ENCODE measurements around the gene AUP1.

Gene AUP1

DNA sequence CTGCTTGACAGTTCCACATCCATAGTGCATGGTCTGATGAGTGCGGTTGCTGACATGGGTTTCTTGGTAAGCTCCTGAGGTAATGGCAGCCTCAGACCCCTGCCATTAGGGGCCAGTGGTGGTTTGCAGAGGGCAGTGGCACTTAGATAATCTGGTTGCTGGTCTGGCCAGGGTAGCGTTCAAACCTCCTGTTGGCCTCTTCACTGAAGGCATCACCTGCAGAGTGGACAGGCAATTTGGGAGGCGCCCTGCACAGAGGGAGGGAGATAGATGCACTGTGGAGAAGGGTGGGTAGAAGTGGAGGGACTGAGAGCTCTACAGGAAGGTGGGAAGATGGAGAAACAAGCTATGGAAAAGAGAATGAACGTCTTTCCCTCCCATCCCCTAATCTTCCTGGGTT lies 4.0 kb upstream of the AUP1 start:
- no peak for DNase-seq

DNA sequence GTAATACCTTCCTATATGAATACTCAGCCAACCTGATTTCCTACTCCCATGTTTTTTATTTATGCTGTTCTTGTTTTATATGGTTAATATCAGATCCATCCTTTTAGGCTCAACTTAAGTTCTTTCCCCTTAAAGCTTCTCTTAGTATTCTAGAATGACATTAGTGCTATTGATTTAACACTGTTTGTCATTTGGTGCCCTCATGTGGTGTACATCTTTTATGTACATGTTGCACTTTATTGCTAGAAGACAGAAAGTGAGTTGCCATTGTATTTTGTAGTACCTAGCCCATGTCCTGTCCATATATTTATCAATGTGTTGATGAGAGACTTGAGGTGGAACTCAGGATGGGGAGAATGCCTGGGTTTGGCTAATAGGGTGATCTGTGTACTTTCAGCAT lies 2.7 kb upstream of the AUP1 start:
- no peak for DNase-seq

DNA sequence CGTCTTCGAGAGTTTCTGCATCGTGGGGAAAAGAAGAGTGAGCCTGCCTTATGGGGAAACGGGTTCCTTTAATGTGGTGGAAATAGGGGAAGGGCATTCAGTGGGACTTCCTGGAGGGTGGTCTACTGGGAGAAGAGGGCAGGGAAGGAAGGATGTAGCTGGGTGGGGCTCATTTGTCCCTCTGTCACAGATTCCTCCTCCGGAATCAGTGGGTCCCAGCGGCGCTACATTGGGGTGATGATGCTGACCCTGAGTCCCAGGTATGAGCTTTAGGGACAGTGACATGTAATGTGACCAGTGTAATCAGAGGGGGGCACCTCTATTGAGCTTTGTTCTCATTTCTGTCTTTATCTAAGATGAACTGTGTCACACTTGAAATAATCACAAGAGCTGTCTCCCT lies 2.2 kb upstream of the AUP1 start:
- DNase-seq = no peak

DNA sequence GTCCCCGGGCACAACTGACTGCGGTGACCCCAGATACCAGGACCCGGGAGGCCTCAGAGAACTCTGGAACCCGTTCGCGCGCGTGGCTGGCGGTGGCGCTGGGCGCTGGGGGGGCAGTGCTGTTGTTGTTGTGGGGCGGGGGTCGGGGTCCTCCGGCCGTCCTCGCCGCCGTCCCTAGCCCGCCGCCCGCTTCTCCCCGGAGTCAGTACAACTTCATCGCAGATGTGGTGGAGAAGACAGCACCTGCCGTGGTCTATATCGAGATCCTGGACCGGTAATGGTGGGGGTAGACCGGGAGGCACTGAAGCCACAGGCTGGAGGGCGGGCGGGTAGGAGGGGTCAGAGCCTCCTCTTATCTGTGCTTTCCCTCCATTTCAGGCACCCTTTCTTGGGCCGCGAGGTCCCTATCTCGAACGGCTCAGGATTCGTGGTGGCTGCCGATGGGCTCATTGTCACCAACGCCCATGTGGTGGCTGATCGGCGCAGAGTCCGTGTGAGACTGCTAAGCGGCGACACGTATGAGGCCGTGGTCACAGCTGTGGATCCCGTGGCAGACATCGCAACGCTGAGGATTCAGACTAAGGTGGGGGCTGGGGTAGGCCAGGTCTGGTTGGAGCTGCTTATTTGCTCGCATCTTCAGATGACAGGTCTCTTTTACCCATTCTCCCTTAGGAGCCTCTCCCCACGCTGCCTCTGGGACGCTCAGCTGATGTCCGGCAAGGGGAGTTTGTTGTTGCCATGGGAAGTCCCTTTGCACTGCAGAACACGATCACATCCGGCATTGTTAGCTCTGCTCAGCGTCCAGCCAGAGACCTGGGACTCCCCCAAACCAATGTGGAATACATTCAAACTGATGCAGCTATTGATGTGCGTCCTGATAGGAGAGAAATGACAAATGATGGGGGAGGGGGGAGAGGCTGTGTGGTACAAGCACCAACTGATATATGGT lies 1.0 kb upstream of the AUP1 start:
- DNase-seq = no peak

DNA sequence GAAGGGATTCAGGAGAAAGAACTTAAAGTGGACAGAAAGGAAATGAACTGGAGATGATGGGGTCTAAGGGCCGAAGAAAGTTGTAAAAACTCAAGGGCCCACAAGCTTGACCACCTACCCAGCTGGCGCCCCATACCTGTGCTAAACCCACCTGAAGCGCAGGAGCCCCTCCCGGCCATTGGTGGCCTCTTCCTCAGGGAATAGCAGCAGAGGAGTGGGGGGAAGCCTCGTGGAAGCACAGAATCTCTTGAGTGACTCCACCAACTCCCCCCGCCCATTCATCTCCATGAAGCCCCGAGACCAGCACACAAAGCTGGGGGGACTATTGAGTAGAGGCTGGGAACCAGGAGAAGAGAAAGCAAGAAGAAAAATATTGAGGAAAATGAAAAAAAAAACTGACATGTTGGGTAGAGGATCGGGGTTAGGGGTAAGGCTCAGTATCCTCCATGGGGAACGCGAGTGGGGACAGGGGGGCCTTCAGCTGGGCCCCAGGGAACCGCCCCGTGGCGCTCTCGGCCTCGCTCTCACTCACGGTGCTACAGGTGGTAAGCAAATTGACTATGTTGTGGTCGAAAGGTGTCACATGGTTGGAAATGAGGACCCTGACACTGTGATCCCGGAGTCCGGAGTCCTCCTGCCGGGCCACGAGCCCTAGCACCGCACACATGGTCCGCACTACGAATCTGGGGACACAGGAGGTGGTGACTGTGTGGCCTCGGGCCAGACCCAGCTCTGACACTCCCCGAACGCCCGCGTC lies 728 bp downstream of the AUP1 start:
- DNase-seq = no peak

DNA sequence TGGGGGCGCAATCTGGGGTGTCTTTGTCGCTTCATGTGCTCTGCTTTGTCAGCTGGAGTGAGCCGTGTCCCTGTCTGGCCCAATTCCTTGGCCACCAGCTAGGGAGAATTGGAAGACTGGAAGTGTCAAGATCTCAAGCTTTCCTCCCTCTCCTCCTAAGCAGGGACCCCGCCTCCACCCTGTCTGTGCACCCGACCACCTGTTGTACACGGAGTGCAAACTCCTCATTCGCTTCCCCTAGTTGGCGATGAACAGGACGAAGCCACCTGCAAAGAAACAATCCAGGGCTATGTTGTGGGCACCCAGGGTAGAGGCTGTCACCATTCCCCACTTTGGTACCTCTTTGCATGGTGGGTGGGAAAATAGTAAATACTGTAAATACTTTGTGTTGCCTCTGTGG lies 1.8 kb downstream of the AUP1 start:
- DNase-seq = no peak

DNA sequence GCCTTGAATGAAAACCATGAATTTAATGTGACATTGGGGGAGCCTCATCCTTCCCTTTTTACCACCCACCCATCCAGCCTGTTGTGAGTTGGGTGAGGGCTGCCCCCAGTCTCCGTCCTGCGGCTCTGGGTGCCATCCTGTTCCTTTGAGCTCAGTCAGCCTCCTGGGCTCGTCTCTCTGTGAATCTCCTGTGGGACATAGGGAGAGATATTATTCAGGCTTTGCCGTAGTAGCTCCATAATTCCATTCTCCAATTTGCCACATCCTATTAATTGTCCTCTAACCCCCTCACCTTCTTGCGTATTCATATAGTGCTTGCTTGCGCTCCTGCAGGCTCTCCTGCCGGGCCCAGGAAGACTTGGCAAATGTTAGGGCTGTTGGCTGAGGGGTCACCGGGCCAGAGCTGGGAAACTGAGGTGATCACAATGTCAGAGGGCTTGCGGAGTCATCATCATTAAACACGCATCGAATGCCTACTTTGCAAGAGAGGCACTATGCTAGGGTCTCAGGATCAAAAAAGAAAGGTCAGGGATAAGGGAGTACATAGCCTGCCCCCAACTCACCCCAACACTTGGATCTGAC lies 2.8 kb downstream of the AUP1 start:
- DNase-seq = no peak

DNA sequence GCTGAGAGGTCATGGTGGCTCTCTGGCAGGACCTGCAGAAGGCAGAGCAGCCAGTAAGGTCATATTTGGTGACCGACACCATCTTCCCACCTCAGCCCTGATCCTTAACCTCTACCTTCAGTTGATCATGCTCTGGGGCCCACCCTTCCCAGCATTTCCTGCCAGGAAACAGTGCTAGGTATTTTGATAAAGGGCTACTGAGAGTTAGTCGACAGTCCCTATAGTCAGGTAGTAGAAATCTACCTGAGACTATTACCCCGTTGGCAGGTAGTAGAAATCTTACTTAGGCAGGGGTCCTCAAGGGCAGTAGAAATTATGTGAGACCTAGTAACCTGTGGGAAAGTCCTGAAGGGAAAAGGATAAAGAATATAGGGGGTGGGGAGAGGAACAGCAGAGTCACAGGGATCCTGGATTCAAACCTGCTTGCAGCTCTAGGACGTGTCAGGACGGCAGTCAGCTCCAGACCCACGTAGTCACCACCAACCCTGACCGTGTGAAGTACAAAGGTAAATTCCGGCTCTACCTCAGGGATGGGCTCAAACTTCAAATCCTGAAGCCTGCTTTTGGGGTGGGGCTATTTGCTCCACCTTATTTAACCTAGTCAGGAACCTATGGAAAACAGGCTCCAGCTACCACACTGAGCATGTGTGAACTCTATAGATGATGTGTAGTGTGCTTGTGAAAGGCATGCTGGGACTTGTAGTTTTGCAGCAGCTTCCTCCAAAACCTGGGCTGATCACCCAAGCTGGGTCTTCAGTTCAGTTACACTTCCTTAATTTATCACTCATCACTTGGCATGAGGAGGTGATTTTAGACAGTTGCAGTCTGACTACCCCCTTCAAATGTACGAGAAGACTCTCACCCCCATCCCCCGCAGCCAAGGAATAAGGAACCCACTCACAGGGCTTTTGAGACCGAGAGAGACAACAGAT lies 3.5 kb downstream of the AUP1 start, which contains the start of gene DQX1:
Gene DQX1 (minus strand): TSS at position 515 of the 932 bp plus-strand sequence. CDS start 502 bp downstream, at position 13.
- DNase-seq = no peak

DNA sequence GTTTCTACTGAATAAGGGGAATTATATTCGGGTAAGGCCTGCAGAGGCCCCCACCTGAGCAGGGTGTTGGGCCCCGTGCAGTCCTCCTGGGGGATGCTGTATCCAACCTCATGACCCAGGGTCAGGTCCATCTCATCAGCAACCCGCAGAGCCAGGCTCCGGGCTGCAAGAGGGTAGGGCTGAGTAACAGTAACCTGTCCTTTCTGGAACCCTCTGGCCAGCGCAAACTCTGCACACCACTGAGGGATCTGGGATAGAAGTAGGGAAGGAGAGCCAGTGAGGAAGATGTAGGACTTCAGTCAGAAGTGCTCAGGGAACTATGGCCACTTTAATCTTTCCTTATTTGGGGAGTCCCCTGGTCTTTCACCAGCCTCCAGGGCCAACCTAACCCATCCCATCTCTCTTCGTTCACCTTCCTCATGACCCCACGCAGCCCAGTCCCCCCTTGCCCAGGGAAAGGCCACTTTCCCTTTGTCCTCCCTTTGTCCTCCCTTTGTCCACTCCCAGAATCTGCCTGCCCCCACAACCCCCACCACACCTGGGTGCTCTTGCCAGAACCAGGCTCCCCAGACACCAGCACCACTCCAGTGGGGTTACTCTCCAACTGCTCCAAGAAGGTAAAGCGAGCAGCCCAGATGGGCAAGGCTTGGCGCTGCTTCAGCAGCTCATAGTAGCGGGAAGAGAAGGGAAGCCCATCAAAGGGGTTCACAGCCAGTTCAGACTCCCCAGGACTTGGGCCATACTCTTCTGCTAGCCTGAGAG lies 4.4 kb downstream of the AUP1 start:
- no peak for DNase-seq

DNA sequence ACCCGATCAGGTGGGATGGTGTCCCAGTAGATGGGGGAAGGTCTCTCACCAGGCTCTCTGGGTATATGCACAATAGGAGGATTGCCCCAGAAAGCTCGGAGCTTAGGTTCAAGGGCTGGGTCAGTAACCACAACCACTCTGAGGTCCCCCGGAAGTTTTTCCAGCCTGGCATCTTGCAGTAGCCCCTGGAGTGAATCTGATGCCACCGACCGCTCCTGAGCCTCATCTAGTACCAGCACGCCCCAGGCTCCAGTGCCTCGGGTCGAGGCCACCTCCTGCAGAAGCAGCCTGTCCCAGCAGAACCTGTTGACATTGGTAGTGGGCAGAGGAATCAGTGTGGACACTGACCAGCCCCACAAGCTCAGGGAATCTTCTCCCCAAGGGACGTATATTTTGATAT lies 5.5 kb downstream of the AUP1 start:
- no peak for DNase-seq

DNA sequence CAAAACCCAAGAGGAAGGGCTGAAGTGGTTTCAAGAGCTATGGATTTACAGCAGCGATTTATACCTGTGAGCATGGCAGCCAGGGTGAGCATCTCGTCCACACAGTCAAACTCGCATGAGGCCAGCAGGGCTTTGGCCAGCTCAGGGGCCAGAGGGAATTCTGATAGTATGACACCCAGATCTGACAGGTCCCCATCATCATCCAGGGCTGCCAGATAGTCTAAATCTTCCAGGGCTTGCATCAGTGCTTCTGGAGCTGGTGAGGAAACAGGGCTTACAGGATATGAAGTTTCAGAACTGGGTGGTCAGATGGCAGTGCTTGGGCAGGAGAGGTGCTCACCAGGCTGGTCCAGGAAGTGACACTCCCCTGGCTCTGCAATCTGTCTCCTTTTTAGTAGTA lies 7.0 kb downstream of the AUP1 start:
- DNase-seq = no peak

DNA sequence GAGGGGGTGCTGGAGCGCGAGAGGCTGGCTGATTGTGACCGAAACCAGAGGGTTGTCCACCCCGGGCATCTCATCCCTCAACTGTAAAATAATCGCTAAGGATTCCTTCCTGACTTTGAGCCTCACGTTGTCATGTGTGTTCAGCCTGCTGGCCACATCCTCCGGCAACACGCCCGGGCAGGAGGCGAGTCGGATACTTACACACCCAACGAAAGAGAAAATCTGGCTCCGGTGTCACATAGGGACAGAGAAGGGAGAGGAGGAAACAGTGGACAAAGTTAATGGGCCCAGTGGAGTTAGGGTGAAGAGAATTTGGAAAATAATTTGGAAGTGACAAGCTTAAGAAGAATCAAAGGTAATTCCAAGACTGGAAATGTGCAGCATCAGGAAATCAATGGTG lies 12.9 kb downstream of the AUP1 start:
- DNase-seq = no peak

DNA sequence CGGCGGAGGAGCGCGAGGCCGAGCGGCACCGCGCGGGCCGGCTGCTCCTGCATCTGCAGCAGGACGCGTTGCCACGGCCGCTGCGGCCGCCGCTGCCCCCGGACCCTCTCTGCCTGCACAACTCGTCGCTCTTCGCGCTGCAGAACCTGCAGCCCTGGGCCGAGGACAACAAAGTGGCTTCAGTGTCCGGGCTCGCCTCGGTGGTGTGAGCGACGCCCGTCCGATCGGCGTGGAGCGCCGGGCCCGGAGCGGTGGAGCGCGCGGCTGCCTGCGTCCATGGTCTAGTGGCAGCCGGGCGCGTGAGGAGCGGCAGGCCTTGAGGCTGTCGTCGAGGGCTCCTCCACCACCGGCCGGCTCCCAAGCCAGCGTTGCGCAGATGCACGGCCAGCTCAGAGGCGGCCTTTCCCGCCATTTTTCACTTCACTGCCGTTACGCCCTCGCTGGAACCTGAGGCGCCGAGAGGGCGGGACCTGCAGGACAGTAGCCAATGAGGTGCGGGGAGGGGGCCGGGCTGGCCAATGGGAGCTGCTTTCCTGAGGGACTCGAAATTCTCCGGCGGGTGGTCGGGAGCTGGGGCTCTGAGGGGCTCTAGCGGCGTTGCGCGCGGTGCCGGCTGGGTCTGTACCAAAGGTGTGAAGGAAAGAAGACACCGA lies 13.4 kb downstream of the AUP1 start:
- no peak for DNase-seq

DNA sequence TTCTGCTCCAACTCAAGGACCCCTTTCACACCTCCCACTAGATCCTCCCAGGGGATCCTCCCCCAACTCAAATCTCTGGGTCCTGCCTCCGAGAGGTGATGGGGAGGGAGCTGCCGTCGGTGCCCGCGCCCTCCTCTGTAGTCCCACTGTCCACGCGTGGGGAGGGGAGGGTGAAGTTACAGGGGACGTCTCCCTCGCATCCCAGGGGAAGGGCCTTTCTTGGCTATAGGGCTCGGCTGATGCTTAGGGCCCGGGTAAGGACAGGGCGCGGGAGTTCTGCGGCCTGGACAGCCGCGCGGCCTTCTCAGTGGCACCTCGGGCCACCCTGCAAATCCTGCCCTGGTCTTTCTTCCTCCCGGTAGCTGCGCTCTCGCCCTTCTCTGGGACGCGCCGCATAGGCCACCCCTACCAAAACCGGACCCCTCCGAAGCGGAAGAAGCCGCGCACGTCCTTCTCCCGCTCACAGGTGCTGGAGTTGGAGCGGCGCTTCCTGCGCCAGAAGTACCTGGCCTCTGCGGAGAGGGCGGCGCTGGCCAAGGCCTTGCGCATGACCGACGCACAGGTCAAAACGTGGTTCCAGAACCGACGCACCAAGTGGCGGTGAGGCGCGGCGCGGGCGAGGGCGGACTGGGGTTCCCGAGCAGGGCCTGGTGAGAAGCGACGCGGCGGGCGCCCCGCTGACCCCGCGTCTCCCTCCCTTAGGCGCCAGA lies 14.1 kb downstream of the AUP1 start:
- DNase-seq = no peak

DNA sequence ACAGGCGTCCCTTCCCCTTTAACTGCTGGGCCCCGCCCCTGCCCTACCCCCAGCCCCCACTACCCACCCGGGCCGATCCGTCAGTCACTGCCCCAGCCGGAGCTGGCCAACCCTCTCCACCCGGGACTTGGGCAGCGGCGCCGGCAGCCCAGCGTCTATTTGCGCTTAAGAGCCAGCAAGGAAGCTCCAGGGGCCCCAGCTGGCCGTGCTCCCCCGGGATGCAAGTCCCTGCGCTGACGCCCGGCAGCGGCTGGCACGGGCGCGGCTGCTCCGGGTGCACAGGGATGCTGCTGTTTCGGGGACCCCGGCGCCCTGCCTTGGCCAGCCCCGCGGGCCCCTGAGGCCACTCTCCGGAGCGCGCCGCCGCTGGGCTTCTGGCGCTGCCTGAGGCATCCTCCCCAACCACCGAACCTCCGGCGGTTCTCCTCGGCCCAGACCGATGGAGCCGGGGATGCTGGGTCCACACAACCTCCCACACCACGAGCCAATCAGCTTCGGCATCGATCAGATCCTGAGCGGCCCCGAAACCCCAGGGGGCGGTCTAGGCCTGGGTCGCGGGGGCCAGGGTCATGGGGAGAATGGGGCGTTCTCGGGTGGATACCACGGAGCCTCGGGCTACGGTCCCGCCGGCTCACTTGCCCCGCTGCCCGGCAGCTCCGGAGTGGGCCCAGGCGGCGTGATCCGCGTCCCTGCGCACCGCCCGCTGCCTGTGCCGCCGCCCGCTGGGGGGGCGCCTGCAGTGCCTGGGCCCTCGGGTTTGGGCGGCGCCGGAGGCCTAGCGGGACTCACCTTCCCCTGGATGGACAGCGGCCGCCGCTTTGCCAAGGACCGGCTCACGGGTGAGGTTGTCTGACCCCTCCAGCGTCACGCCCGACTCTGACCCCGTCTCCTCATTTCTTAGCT lies 14.9 kb downstream of the AUP1 start, which contains the start of gene TLX2:
Gene TLX2 (plus strand): TSS at position 83 of the 903 bp plus-strand sequence. CDS start 357 bp downstream, at position 440.
- no peak for DNase-seq

DNA sequence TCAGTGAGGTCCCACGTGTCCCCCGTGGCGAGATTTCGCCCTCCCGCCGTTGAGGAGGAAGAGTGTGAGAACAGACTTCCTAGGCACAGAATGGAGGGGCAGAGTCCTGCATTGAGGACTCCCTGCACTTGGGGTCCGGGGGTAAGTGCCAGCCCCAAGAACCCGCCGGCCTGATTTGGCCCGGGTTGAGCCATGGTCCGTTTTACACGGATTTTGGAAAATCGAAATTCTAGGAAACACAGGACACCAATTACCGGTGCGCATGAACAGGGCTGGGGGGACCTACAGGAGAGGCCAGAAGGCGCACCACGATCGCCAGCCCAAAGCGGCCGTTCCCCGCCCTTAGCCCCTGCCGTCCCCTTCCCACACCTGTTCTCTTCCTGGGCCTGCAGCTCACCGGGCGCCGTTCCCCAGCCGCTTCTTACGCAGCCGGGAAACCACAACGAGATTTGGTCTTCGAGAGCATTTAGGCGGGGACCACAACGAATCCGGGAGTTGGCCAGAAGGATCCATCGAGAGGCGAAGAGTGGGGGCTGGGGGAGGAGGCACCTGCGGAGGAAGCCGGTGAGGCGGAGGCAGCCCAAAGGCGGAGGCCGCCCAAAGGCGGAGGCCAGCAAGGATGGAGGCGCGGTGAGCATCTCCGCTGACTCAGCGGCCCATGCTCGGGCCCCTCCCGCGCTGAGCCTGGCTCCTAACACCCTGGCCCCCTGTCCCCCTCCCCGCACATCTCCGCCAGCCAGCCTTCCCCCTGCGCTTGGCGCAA lies 15.7 kb downstream of the AUP1 start:
- no peak for DNase-seq

DNA sequence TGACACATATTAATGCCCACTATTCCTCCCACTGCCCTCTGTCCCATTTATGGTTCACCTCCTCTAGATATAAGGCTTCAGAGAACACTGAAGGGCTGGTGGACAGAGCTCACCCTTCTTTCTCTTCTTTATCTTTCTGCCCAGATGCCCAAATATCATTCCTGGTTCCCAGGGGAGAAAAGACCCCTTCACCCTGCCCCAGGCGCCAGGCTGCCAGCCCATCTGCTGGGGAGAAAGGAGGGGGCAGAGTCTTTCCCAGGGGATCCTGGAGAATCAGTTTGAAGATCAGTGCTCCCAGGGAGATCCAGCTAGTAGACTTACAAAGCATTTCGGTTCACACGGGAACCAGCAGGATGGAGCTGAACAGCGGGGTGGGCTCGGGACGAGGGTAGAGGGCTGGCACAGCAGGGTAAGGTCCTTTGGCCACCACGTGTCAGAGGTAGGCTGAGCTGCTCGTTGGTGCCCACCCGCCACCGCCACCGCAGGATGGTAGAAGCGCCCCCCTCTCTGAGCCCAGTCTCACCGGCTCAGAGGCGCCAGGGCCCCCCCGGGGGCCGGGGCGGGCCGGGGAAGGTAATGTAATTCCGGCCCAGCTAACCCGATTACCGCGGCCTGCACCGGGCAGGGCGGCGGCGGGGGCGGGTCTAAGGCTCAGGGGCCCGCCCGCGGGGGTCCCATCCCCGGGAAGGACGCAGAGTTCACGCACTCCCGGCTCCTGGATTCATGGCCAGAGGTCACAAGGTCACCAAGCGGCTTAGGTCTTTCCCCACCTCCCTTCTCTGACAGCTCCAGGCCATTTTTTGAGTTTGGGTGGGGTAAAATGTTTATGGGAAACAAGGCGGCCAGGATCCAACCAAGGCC lies 16.5 kb downstream of the AUP1 start:
- DNase-seq = no peak
